DMS79 treated with DMSO at 0.1 percent for 48 hours (cell line): ENCODE results near the gene FOS.
A peak's percentile ranks its signal among the peaks of the same experiment; 100 is the strongest.
"Not testable (repeated sequence)": the region's sequence is repeated elsewhere in the genome, so short reads cannot be mapped to it uniquely, and the experiment has no call there.

Experiments used
- DNase-seq: peaks from one replicate; lab custom pipeline; 2025; lab: John Stamatoyannopoulos, UW

The FOS gene

GRCh38 chr14:75277008-75277814, 1.4 kb upstream of the FOS start:
- peak; percentile 92 for DNase-seq

- peak; percentile 79 for DNase-seq
Observed at GRCh38 chr14:75277815-75278421, 710 bp upstream of the FOS start.

GRCh38 chr14:75279153-75279762, 630 bp downstream of the FOS start:
- peak; percentile 45 for DNase-seq

GRCh38 chr14:75279763-75280290, 1.2 kb downstream of the FOS start:
- DNase-seq, result no peak

- DNase-seq, result no peak
Observed at GRCh38 chr14:75280291-75280830, 1.7 kb downstream of the FOS start.

- DNase-seq, result no peak
Observed at GRCh38 chr14:75280831-75281653, 2.4 kb downstream of the FOS start.

- no peak for DNase-seq
Observed at GRCh38 chr14:75281654-75282019, 3.0 kb downstream of the FOS start.

- no peak for DNase-seq
Observed at GRCh38 chr14:75282170-75282554, 3.5 kb downstream of the FOS start.

- DNase-seq, result not testable (repeated sequence)
Observed at GRCh38 chr14:75282555-75283161, 4.0 kb downstream of the FOS start.

- DNase-seq, result no peak
Observed at GRCh38 chr14:75283162-75283832, 4.7 kb downstream of the FOS start.

- no peak for DNase-seq
Observed at GRCh38 chr14:75283833-75284563, 5.4 kb downstream of the FOS start.

- DNase-seq, result no peak
Observed at GRCh38 chr14:75285331-75285730, 6.7 kb downstream of the FOS start.

- no peak for DNase-seq
Observed at GRCh38 chr14:75286313-75286712, 7.7 kb downstream of the FOS start.

GRCh38 chr14:75289840-75290388, 11.3 kb downstream of the FOS start:
- DNase-seq, result no peak

GRCh38 chr14:75290851-75291250, 12.2 kb downstream of the FOS start:
- no peak for DNase-seq

GRCh38 chr14:75291331-75291730, 12.7 kb downstream of the FOS start:
- no peak for DNase-seq

GRCh38 chr14:75292101-75292563, 13.5 kb downstream of the FOS start:
- DNase-seq, result no peak

- DNase-seq, result no peak
Observed at GRCh38 chr14:75292886-75293285, 14.3 kb downstream of the FOS start.

GRCh38 chr14:75293920-75294648, 15.5 kb downstream of the FOS start:
- peak; percentile 95 for DNase-seq
